Medulla oblongata (tissue), 1 donor: ENCODE data around the gene HAPSTR1.

Source experiments
- DNase-seq: peaks from one replicate; pipeline ENCODE4 v3.0.0-alpha.2; 2015; ENCODE audit errors: extremely low spot score

The HAPSTR1 gene

DNA sequence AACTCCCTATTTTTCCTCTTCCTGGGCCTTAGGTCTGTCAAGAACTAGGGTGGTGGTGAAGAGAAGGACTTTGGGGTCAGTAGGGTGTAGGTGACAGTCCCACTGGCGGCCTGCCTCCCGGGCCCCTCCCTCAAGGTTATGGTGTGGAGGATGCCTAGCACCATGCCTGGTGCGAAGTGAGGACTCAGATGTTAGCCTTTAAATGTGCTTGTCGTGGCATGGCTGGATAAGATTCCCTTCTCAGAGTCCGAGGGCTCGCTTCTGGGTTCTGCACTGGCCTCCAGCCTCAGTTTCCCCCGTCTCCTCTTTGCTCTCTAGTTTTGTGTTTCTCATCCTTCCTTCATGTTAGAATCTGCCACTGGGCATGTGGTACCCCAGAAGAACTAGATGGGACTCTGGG, 32.0 kb downstream of the HAPSTR1 start:
- no peak for DNase-seq

- no peak for DNase-seq
These were observed 32.4 kb downstream of the HAPSTR1 start for GRCh38 chr16:9123871-9124270.

- no peak for DNase-seq
These were observed 33.0 kb downstream of the HAPSTR1 start for GRCh38 chr16:9124444-9124843.

- no peak for DNase-seq
These were observed 33.6 kb downstream of the HAPSTR1 start for GRCh38 chr16:9124908-9125584.

GRCh38 chr16:9125658-9126505, 34.4 kb downstream of the HAPSTR1 start:
- no peak for DNase-seq

DNA sequence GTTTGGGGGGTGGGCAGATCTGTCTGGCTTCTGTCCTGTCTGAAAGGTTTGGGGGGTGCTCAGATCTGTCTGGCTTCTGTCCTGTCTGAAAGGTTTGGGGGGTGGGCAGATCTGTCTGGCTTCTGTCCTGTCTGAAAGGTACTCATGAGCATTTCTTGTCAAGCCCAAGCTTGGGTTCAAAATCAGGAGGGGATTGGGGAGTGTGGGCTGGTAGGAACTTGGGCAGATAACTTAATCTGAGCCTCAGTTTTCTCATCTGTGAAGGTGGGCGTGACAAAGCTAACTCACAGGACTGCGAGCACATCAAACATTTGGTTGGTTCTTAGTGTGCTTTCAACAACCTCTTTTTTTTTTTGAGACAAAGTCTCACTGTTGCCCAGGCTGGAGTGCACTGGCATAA, 35.2 kb downstream of the HAPSTR1 start:
- DNase-seq = no peak

DNA sequence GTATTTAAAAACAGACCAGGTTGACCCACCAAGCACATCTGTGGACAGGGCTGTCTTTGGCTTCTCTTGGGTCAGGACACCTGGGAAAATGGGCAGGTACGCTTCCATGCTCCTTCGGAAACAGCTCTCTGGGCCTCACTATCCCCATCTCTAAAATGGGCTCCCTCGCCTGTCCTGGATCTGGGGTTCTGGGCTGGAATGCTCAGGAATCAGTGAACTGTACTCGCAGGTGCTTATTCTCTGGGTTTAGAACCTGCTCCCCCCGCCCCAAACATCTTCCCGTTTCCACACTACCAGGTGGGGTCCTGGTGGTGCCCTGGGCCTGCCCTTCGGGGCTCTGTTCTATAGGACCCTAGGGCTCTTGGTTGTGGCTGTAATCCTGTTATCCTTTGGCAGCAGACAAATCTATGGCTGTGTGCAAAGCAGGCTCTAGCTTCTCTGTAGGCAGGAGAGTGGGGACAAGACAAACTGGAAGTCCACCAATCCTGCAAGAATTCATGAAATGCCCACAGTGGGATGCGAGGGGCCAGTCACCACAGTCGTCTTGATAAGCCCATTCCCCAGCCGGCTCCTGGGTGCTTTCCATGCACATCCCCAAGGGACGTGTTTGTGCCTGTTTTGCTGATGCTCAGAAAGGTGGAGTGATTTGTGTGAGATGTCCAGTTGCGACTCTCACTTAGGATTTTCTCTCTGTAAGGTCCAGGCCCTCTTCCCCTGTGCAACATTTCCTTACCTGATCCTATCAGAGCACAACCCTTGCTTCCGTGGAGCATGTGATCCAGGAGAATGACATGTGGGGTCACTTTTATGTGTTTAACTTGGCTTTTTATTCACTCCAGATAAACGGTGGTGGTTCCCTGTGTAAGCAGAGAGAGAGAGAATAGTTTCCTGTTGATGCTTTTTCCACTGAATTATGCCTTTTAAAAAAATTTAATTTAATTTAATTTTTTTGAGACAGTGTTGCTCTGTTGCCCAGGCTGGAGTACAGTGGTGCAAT, 37.2 kb downstream of the HAPSTR1 start:
- DNase-seq = no peak

DNA sequence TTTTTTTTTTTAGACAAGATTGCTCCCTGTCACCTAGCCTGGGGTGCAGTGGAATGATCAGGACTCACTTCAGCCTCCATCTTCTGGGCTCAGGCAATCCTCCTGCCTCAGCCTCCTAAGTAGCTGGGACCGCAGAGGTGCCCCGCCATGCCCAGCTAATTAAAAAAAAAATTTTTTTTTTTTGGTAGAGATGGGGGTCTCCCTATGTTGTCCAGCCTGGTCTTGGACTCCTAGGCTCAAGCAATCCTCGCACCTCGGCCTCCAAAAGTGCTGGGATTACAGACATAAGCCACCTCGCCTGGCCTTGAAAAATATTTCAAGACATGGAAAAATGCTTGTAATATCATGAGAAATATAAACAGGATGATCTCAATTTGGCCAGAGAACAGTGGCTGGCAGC, 42.9 kb downstream of the HAPSTR1 start:
- no peak for DNase-seq

GRCh38 chr16:9134739-9135138, 43.3 kb downstream of the HAPSTR1 start:
- peak; percentile 64 for DNase-seq

- no peak for DNase-seq
These were observed 44.4 kb downstream of the HAPSTR1 start for GRCh38 chr16:9135797-9136196.

DNA sequence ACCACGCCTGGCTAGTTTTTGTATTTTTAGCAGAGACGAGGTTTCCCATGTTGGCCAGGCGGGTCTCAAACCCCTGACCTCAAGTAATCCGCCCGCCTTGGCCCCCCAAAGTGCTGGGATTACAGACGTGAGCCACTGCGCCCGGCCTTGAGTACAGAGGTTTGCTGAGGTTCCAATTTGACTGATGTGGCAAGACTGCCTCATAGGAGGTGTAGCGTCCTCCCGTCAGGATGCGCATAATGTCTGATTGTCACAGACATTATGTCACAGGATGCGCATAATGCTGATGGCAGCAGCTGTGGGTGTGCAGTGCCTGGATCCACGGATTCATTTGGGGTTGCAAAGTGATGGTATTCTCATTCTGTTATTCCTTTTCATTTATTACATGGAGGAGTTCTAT, 45.2 kb downstream of the HAPSTR1 start:
- no peak for DNase-seq

GRCh38 chr16:9138021-9138680, 46.7 kb downstream of the HAPSTR1 start:
- DNase-seq = no peak

- peak; percentile 75 for DNase-seq
These were observed 47.5 kb downstream of the HAPSTR1 start for GRCh38 chr16:9138731-9139501.

DNA sequence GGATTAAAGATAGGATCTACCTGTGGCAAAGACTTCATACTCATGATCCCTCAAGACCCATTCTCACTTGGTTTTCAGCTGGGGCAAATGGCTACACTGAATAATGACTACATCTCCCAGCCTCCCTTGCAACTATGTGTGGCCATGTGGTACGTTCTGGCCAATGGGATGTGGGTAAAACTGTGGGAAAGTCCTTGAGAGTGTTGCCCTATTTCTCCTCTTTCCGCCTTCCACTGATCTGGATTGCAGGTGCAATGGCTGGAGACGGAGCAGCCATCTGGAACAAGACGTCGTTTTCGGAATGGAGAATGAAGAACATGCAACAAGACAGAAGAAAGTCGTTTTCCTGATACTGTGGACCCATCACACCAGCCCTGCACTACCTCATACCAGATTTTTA, 48.5 kb downstream of the HAPSTR1 start:
- no peak for DNase-seq
